A673 (cell line): ENCODE data around the gene NPIPA5.
"Not testable (repeated sequence)": the region's sequence is repeated elsewhere in the genome, so short reads cannot be mapped to it uniquely, and the experiment has no call there.

ENCODE experiments used
- EZH2 ChIP-seq: fragments of 200-600 bp; sonication (generic); IDR thresholded peaks from 2 replicates; pipeline ENCODE4 v1.6.1; 2017; ENCODE audit warnings: borderline replicate concordance, low read depth, mild to moderate bottlenecking, mixed read lengths, antibody characterized with exemption, low read length; ENCODE audit not compliant: poor library complexity, severe bottlenecking
- TF ChIP-seq, protein P1 (sequence below): fragments of 300-800, 200-600 bp; sonication (generic); conservative IDR thresholded peaks from 2 replicates; pipeline ENCODE4 v1.5.1; 2017; ENCODE audit warnings: low read depth, mild to moderate bottlenecking, antibody characterized with exemption, low read length, moderate library complexity, mixed read lengths

DNA sequence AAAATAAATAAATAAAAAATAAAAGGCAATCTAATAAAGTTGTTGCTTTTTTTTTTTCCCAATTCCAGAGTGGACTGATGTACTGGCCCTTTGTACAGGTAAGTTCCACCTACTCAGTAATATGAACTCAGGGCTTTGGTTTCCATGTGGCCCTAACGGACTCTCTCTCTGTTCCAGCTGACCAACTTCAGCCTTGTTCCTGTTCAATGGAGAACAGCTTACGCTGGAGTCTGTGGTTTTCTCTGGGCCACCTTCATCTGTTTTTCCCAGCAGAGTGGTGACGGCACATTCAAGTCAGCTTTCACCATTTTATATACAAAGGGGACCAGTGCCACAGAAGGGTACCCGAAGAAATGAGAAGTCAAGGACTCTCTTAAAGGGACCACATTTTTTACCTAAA is 29.7 kb upstream of the NPIPA5 start:
- TF ChIP-seq, protein P1, sequence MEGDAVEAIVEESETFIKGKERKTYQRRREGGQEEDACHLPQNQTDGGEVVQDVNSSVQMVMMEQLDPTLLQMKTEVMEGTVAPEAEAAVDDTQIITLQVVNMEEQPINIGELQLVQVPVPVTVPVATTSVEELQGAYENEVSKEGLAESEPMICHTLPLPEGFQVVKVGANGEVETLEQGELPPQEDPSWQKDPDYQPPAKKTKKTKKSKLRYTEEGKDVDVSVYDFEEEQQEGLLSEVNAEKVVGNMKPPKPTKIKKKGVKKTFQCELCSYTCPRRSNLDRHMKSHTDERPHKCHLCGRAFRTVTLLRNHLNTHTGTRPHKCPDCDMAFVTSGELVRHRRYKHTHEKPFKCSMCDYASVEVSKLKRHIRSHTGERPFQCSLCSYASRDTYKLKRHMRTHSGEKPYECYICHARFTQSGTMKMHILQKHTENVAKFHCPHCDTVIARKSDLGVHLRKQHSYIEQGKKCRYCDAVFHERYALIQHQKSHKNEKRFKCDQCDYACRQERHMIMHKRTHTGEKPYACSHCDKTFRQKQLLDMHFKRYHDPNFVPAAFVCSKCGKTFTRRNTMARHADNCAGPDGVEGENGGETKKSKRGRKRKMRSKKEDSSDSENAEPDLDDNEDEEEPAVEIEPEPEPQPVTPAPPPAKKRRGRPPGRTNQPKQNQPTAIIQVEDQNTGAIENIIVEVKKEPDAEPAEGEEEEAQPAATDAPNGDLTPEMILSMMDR, result not testable (repeated sequence)
- not testable (repeated sequence) for TF ChIP-seq EZH2
